Ascending aorta (tissue), 2 donors: ENCODE measurements around the gene NCOA4. TPM values are rescaled to one million over a fixed set of nuclear protein-coding genes. Genes with fewer than 3 reads are reported as not detected.
"Not testable (repeated sequence)": the region's sequence is repeated elsewhere in the genome, so short reads cannot be mapped to it uniquely, and the experiment has no call there.

Source experiments
- DNase-seq, 2 donors: peaks; one replicate each; pipeline ENCODE4 v3.0.0-alpha.2; 2019; ENCODE audit warnings: low spot score in 2 of 2
- H3K27ac ChIP-seq, 2 donors: fragments of 200-600 bp; sonication (generic); one replicate each; pipeline ENCODE4 v1.5.1; 2016 to 2017; ENCODE audit warnings: mild to moderate bottlenecking in 1 of 2
- H3K27me3 ChIP-seq: fragments of 200-600 bp; sonication (generic); one replicate; pipeline ENCODE4 v1.5.1; 2017
- H3K36me3 ChIP-seq, 2 donors: fragments of 200-600 bp; sonication (generic); one replicate each; pipeline ENCODE4 v1.5.1; 2016
- H3K4me1 ChIP-seq, 2 donors: fragments of 200-600 bp; sonication (generic); one replicate each; pipeline ENCODE4 v1.5.1; 2016 to 2017; ENCODE audit warnings: mild to moderate bottlenecking in 1 of 2
- H3K4me3 ChIP-seq, 2 donors: fragments of 200-600 bp; sonication (generic); one replicate each; pipeline ENCODE4 v1.5.1; 2016 to 2017; ENCODE audit warnings: mild to moderate bottlenecking in 1 of 2
- H3K9me3 ChIP-seq, 2 donors: fragments of 200-600 bp; sonication (generic); one replicate each; pipeline ENCODE4 v1.5.1; 2016
- CTCF ChIP-seq, 3 experiments: fragments of 200-600 bp in 2 of 3; fragments of 450-650 bp in 1 of 3; sonication (generic) in 2 of 3; IDR thresholded peaks; one replicate each; pipeline ENCODE4 v1.5.1; 2016 to 2019; ENCODE audit warnings: antibody characterized with exemption in 3 of 3, mild to moderate bottlenecking in 1 of 3, moderate library complexity in 1 of 3
- intact Hi-C: fragments of 100-400 bp; cut with DNase I; formaldehyde crosslinking; loops from one replicate; pipeline ENCODE4 v1.15.1; 2023
- total RNA-seq: library from RNA; depleted of rRNA; stranded (reverse); fragments of >200 nt; gene quantifications from one replicate; pipeline ENCODE4 v1.1.0, GENCODE V29; 2016

NCOA4 gene
- total RNA-seq, 1 donor from 2014 or later: 53.9 TPM

- peaks cover 0 to 8% of the 10 kb centered on the region in 2 donors for H3K9me3 ChIP-seq
- no peaks in the 10 kb centered on the region for H3K36me3 ChIP-seq
- intact Hi-C loops: no loop called here
- H3K27me3 ChIP-seq: no peaks in the 10 kb centered on the region
- H3K27ac ChIP-seq: no peak overlapping the region
- TF ChIP-seq CTCF (IDR thresholded peaks at IDR 0.05): no peak
- no peak for DNase-seq
- no peak overlapping the region for H3K4me3 ChIP-seq
- no peaks in the 10 kb centered on the region for H3K4me1 ChIP-seq
Measured at GRCh38 chr10:46055771-46056170, 25.3 kb upstream of the NCOA4 start.

GRCh38 chr10:46053534-46054434, 23.4 kb upstream of the NCOA4 start:
- peaks cover 0 to 8% of the 10 kb centered on the region in 2 donors for H3K9me3 ChIP-seq
- H3K27me3 ChIP-seq: no peaks in the 10 kb centered on the region
- no peak overlapping the region for H3K4me3 ChIP-seq
- no peaks in the 10 kb centered on the region for H3K36me3 ChIP-seq
- no peak for DNase-seq
- TF ChIP-seq CTCF (IDR thresholded peaks at IDR 0.05): no peak
- no peaks in the 10 kb centered on the region for H3K4me1 ChIP-seq
- intact Hi-C loops: no loop called here
- H3K27ac ChIP-seq: no peak overlapping the region

- Histone ChIP-seq H3K9me3 (peaks cover 0 to 8% of the 10 kb centered on the region in 2 donors), H3K36me3 (no peaks in the 10 kb centered on the region), H3K4me1 (no peaks in the 10 kb centered on the region), H3K27ac (no peak overlapping the region), H3K4me3 (no peak overlapping the region), H3K27me3 (no peaks in the 10 kb centered on the region)
- no peak for TF ChIP-seq CTCF (IDR thresholded peaks at IDR 0.05)
- intact Hi-C loops: no loop called here
- DNase-seq: no peak
Measured at GRCh38 chr10:46052791-46053375, 22.5 kb upstream of the NCOA4 start.

- no peak for TF ChIP-seq CTCF (IDR thresholded peaks at IDR 0.05)
- no peak for DNase-seq
- no peak overlapping the region for H3K27ac ChIP-seq
- H3K9me3 ChIP-seq: peaks cover 0 to 3% of the 10 kb centered on the region in 2 donors
- H3K4me3 ChIP-seq: no peak overlapping the region
- H3K4me1 ChIP-seq: no peaks in the 10 kb centered on the region
- H3K27me3 ChIP-seq: no peaks in the 10 kb centered on the region
- intact Hi-C loops: no loop called here
- H3K36me3 ChIP-seq: no peaks in the 10 kb centered on the region
Measured at GRCh38 chr10:46052057-46052790, 21.8 kb upstream of the NCOA4 start.

GRCh38 chr10:46050941-46051623, 20.7 kb upstream of the NCOA4 start:
- TF ChIP-seq CTCF (IDR thresholded peaks at IDR 0.05): no peak
- intact Hi-C loops: no loop called here
- Histone ChIP-seq H3K9me3 (no peaks in the 10 kb centered on the region), H3K36me3 (no peaks in the 10 kb centered on the region), H3K4me3 (no peak overlapping the region), H3K4me1 (no peaks in the 10 kb centered on the region), H3K27me3 (no peaks in the 10 kb centered on the region), H3K27ac (no peak overlapping the region)
- DNase-seq: no peak

- H3K9me3 ChIP-seq, H3K4me3 ChIP-seq, DNase-seq, H3K27ac ChIP-seq, H3K4me1 ChIP-seq, H3K27me3 ChIP-seq, intact Hi-C loops, H3K36me3 ChIP-seq: not testable (repeated sequence)
Measured at GRCh38 chr10:46049497-46049831, 19.0 kb upstream of the NCOA4 start.
